ENCODE results near the gene HJV.

The HJV gene

GRCh38 chr1:145975216-145975615 lies 46.3 kb downstream of the HJV start:
- DNase-seq: no peak

- DNase-seq: no peak
These were observed 46.8 kb downstream of the HJV start for GRCh38 chr1:145974721-145975120.

GRCh38 chr1:145972580-145972979 lies 49.0 kb downstream of the HJV start:
- no peak for DNase-seq

All from stimulated activated CD4-positive, alpha-beta T cell treated with anti-CD3 and anti-CD28 coated beads, Interleukin-2, amount 100 ng/mL, for 24 hours (primary cell).